GM23248 (cell line): ENCODE results near the gene NSD1. TPM values are rescaled to one million over a fixed set of nuclear protein-coding genes. Genes with fewer than 3 reads are reported as not detected.
A peak's percentile ranks its signal among the peaks of the same experiment; 100 is the strongest.

Experiments used
- DNase-seq: peaks from one replicate; pipeline ENCODE4 v3.0.0-alpha.2; 2015
- H2AFZ ChIP-seq: fragments of 200-600 bp; sonication (generic); 2 replicates; pipeline ENCODE4 v1.6.1; 2016; ENCODE audit warnings: antibody characterized with exemption
- H3F3A ChIP-seq: fragments of 200-600 bp; sonication (generic); 2 replicates; pipeline ENCODE4 v1.6.1; 2016; ENCODE audit warnings: mild to moderate bottlenecking, antibody characterized with exemption, mixed run types; ENCODE audit not compliant: insufficient read depth
- H3K27ac ChIP-seq: fragments of 200-600 bp; sonication (generic); 2 replicates; pipeline ENCODE4 v1.5.1; 2016; ENCODE audit warnings: mild to moderate bottlenecking
- H3K27me3 ChIP-seq: fragments of 200-600 bp; sonication (generic); replicated peaks from 2 replicates; pipeline ENCODE4 v1.6.1; 2016; ENCODE audit warnings: mild to moderate bottlenecking; ENCODE audit not compliant: insufficient read depth
- H3K36me3 ChIP-seq: fragments of 200-600 bp; sonication (generic); 2 replicates; pipeline ENCODE4 v1.6.1; 2016; ENCODE audit warnings: low read depth, mild to moderate bottlenecking
- H3K4me1 ChIP-seq: fragments of 200-600 bp; sonication (generic); 2 replicates; pipeline ENCODE4 v1.6.1; 2016; ENCODE audit warnings: mild to moderate bottlenecking; ENCODE audit not compliant: insufficient read depth
- H3K4me2 ChIP-seq: fragments of 200-600 bp; sonication (generic); one replicate; pipeline ENCODE4 v1.6.1; 2016; ENCODE audit warnings: mild to moderate bottlenecking; ENCODE audit not compliant: unreplicated experiment
- H3K4me3 ChIP-seq: fragments of 200-600 bp; sonication (generic); 2 replicates; pipeline ENCODE4 v1.5.1; 2016; ENCODE audit warnings: mild to moderate bottlenecking
- H3K79me2 ChIP-seq: fragments of 200-600 bp; sonication (generic); 2 replicates; pipeline ENCODE4 v1.6.1; 2016; ENCODE audit warnings: mild to moderate bottlenecking; ENCODE audit not compliant: insufficient read depth
- H3K9ac ChIP-seq: fragments of 200-600 bp; sonication (generic); 2 replicates; pipeline ENCODE4 v1.6.1; 2016; ENCODE audit warnings: mild to moderate bottlenecking
- H3K9me2 ChIP-seq: fragments of 200-600 bp; sonication (generic); 2 replicates; pipeline ENCODE4 v1.6.1; 2016; ENCODE audit warnings: mixed run types, mild to moderate bottlenecking, moderate library complexity; ENCODE audit not compliant: insufficient read depth
- H3K9me3 ChIP-seq: fragments of 200-600 bp; sonication (generic); one replicate; pipeline ENCODE4 v1.6.1; 2017; ENCODE audit warnings: low read depth
- H4K20me1 ChIP-seq: fragments of 200-600 bp; sonication (generic); 2 replicates; pipeline ENCODE4 v1.6.0; 2016; ENCODE audit not compliant: insufficient read depth
- EZH2 ChIP-seq: fragments of 200-600 bp; sonication (generic); IDR thresholded peaks from 2 replicates; pipeline ENCODE4 v1.6.1; 2018; ENCODE audit warnings: antibody characterized with exemption, mild to moderate bottlenecking; ENCODE audit not compliant: insufficient read depth, poor library complexity, severe bottlenecking
- EZH2phosphoT487 ChIP-seq: fragments of 200-600 bp; sonication (generic); IDR thresholded peaks from 2 replicates; pipeline ENCODE4 v1.6.1; 2018; ENCODE audit warnings: antibody characterized with exemption, moderate library complexity, mild to moderate bottlenecking, low read depth; ENCODE audit not compliant: insufficient read depth
- WGBS, 2 experiments: methylation state at CpG; one replicate each; pipeline ENCODE4 v1.1.6; 2015 to 2017; ENCODE audit warnings: low lambda C conversion rate in 2 of 2, low coverage in 1 of 2; ENCODE audit errors: missing lambda C conversion rate in 2 of 2; 5-methylcytosine and 5-hydroxymethylcytosine counted together
- in situ Hi-C: fragments of 300-500 bp; cut with MboI; formaldehyde crosslinking; loops from 2 replicates; pipeline ENCODE4 v1.15.0; 2020
- polyA plus RNA-seq: library from polyadenylated mRNA; unstranded; fragments of >200 nt; fragmentation: Nextera tagmentation; extraction: Ambion mirVana; gene quantifications from 2 replicates; pipeline ENCODE4 v1.2.1, GENCODE V29; 2016
- total RNA-seq: library from RNA; depleted of rRNA; stranded (reverse); fragments of >200 nt; shearing (Covaris generic); gene quantifications from 2 replicates; pipeline ENCODE4 v1.2.3, GENCODE V29; 2014

Gene NSD1
- total and polyA plus RNA-seq, 2 experiments from 2014 or later, result 25.9 to 31.9 TPM

DNA sequence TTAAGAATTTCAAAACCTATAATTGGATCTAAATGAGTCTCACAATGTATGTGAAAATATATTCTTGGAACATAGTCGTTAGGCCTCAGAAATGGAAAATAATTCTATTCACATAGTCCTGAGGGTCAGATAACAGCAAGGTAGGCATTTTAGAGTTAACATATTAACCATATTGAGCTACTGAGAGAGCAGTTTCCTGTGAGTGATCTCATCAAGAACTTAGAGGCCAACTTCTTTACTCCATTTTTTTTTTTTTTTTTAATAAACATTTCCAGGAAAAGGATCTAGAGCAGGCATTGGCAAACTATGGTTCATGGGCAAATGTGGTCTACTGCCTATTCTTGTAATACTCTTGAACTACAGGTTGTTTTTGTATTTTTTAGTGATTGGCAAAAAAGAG lies 143.3 kb downstream of the NSD1 start:
- H3K36me3 ChIP-seq, result peaks cover 57% of the 10 kb centered on the region
- no peaks in the 10 kb centered on the region for H4K20me1 ChIP-seq
- H3K4me1 ChIP-seq, result no peaks in the 10 kb centered on the region
- 86 to 96% methylated on average over 1 of the region's 1 CpG for WGBS, 2 experiments
- DNase-seq, result peak; percentile 9
- in situ Hi-C loops, result no loop called here
- no peak overlapping the region for H3K4me3 ChIP-seq
- H3K9me3 ChIP-seq, result no peaks in the 10 kb centered on the region
- TF ChIP-seq EZH2phosphoT487 (no peak), EZH2 (no peak)
- H3K9me2 ChIP-seq, result no peaks in the 10 kb centered on the region
- H3K4me2 ChIP-seq, result no peak overlapping the region
- H3K27me3 ChIP-seq, result no peaks in the 10 kb centered on the region
- H3F3A ChIP-seq, result peaks cover 13% of the 10 kb centered on the region; the same call in 1 of the 2 replicates
- no peak overlapping the region for H3K27ac ChIP-seq
- H3K79me2 ChIP-seq, result no peaks in the 10 kb centered on the region
- H3K9ac ChIP-seq, result no peak overlapping the region
- H2AFZ ChIP-seq, result no peak overlapping the region

DNA sequence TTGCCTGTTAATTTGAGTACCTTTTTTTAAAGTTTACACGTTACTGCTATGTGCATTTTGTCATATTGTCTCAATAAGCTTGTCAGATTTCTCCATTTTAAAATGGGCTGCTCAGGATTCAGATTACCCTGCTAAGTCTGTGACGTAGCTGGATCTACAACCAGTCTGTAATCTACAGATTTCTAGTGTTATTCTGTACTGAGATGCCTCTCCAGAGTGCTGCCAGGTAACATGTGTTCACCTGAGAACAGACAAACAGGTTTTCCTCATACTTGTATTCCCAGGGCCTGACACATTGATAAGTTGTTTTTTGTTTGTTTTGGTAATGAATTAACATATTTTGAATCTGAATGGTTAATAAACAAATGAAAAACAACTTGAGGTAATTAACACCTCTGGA lies 154.6 kb downstream of the NSD1 start:
- no peaks in the 10 kb centered on the region for H4K20me1 ChIP-seq
- no peaks in the 10 kb centered on the region for H3K9me3 ChIP-seq
- no peaks in the 10 kb centered on the region for H3F3A ChIP-seq
- in situ Hi-C loops, result no loop called here
- H3K4me1 ChIP-seq, result no peaks in the 10 kb centered on the region
- no peak overlapping the region for H3K27ac ChIP-seq
- H3K79me2 ChIP-seq, result no peaks in the 10 kb centered on the region
- no peaks in the 10 kb centered on the region for H3K27me3 ChIP-seq
- H3K4me2 ChIP-seq, result no peak overlapping the region
- DNase-seq, result no peak
- H3K9ac ChIP-seq, result no peak overlapping the region
- no peak overlapping the region for H2AFZ ChIP-seq
- H3K4me3 ChIP-seq, result no peak overlapping the region
- 96 to 97% methylated on average over 2 of the region's 2 CpGs for WGBS, 2 experiments
- H3K9me2 ChIP-seq, result no peaks in the 10 kb centered on the region
- peaks cover 56% of the 10 kb centered on the region for H3K36me3 ChIP-seq
- TF ChIP-seq EZH2, result no peak
- TF ChIP-seq EZH2phosphoT487, result no peak

DNA sequence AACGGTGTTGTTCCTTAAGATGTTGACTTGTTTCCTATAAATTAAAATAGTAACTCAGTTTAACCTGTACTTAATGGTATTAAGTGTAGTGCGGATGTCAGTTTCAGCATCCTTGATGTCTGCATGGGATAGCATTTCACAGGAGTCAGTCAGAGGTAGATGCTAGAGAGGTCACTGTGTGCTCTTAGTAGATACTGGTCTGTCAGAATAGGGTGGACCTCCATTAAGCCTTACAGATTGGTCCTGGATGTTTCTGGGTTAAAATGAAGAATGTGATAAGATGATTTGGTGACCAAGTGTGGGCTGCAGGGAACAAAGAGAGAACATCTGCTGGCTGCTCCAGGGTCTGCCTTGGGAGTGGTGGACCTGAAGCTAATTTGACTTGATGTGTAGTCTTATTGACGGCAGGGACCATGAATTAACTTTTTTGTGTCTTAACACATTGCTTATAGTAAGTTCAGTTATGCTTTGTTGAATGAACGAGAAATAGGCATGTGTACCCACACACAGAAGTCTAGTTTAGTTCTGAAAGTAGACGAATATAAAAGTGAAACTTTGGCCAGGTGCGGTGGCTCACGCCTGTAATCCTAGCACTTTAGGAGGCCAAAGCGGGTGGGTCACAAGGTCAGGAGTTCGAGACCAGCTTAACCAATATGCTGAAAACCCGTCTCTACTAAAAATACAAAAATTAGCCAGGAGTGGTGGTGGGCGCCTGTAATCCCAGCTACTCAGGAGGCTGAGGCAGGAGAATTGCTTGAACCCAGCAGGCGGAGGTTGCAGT lies 157.4 kb downstream of the NSD1 start:
- H3K9me2 ChIP-seq, result no peaks in the 10 kb centered on the region
- WGBS, 2 experiments, result 94 to 95% methylated on average over 12 of the region's 12 CpGs
- in situ Hi-C loops, result no loop called here
- TF ChIP-seq EZH2phosphoT487, result no peak
- no peak for TF ChIP-seq EZH2
- peaks cover 53% of the 10 kb centered on the region for H3K36me3 ChIP-seq
- no peak overlapping the region for H3K4me3 ChIP-seq
- no peaks in the 10 kb centered on the region for H3F3A ChIP-seq
- no peak overlapping the region for H2AFZ ChIP-seq
- no peak for DNase-seq
- H3K27ac ChIP-seq, result no peak overlapping the region
- H4K20me1 ChIP-seq, result no peaks in the 10 kb centered on the region
- no peaks in the 10 kb centered on the region for H3K27me3 ChIP-seq
- H3K9ac ChIP-seq, result no peak overlapping the region
- H3K4me1 ChIP-seq, result no peaks in the 10 kb centered on the region
- no peak overlapping the region for H3K4me2 ChIP-seq
- H3K9me3 ChIP-seq, result no peaks in the 10 kb centered on the region
- no peaks in the 10 kb centered on the region for H3K79me2 ChIP-seq

DNA sequence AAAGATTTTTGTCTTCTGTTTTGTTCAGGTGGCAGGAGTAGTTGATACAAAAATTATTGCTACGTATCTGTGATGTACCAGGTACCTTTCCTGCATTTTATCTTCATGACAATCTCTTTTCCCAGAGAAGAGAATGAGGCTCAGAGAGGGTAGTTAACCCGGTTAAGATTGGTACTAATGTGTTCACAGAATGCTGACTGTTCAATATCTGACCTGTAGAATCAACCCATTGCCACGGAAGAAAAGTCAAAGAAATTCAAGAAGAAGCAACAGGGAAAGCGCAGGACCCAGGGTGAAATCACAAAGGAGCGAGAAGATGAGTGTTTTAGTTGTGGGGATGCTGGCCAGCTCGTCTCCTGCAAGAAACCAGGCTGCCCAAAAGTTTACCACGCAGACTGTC lies 158.2 kb downstream of the NSD1 start:
- DNase-seq, result no peak
- Histone ChIP-seq H3K79me2 (no peaks in the 10 kb centered on the region), H3K9ac (no peak overlapping the region), H3F3A (peaks cover 1% of the 10 kb centered on the region; the same call in 1 of the 2 replicates), H3K4me2 (no peak overlapping the region), H3K27ac (no peak overlapping the region), H3K27me3 (no peaks in the 10 kb centered on the region), H3K9me2 (no peaks in the 10 kb centered on the region), H2AFZ (no peak overlapping the region), H3K4me3 (no peak overlapping the region), H3K36me3 (peaks cover 49% of the 10 kb centered on the region), H4K20me1 (no peaks in the 10 kb centered on the region), H3K4me1 (no peaks in the 10 kb centered on the region), H3K9me3 (no peaks in the 10 kb centered on the region)
- 95 to 97% methylated on average over 7 of the region's 7 CpGs for WGBS, 2 experiments
- TF ChIP-seq EZH2phosphoT487 (no peak), EZH2 (no peak)
- in situ Hi-C loops, result no loop called here
